WTC11 (cell line): ENCODE data around the gene TRIM49D1. TPM values are rescaled to one million over a fixed set of nuclear protein-coding genes. Genes with fewer than 3 reads are reported as not detected.
"Not testable (repeated sequence)": the region's sequence is repeated elsewhere in the genome, so short reads cannot be mapped to it uniquely, and the experiment has no call there.

Experiments used
- ATAC-seq: fragments of 200-7000 bp; cut with Tn5 transposase; 2 replicates; pipeline ENCODE4 v1.10.0; 2021; ENCODE audit warnings: mild to moderate bottlenecking, moderate library complexity
- Bru-seq: library from RNA; stranded (reverse); fragments of 400-500 nt; gene quantifications from one replicate; lab custom pipeline; 2021; lab: Mats Ljungman, UMichigan
- CTCF ChIA-PET: fragments of 300-600 bp; sonication (Branson Sonifier 250); formaldehyde crosslinking; loops from one replicate; lab custom pipeline; 2021; ENCODE audit warnings: antibody characterized with exemption; lab: Charles Lee
- POLR2A ChIA-PET: fragments of 350-600 bp; sonication (Branson Sonifier 250); formaldehyde crosslinking; loops from one replicate; lab custom pipeline; 2021; ENCODE audit warnings: antibody characterized with exemption; lab: Charles Lee
- DNase-seq: peaks from one replicate; pipeline ENCODE4 v3.0.0; 2021; ENCODE audit warnings: low spot score
- H3K27ac Mint-ChIP-seq: 2 replicates; pipeline ENCODE4 v1.8.0; 2021; ENCODE audit warnings: mixed read lengths
- H3K27me3 Mint-ChIP-seq: 2 replicates; pipeline ENCODE4 v1.8.0; 2021; ENCODE audit warnings: low read depth, mild to moderate bottlenecking, moderate library complexity, mixed read lengths
- H3K36me3 Mint-ChIP-seq: 2 replicates; pipeline ENCODE4 v1.8.0; 2021; ENCODE audit warnings: mixed read lengths
- H3K4me1 Mint-ChIP-seq: 2 replicates; pipeline ENCODE4 v1.8.0; 2022; ENCODE audit warnings: mixed read lengths
- H3K4me3 Mint-ChIP-seq: 2 replicates; pipeline ENCODE4 v1.8.0; 2021; ENCODE audit warnings: mild to moderate bottlenecking, moderate library complexity, mixed read lengths
- H3K9me3 Mint-ChIP-seq: 2 replicates; pipeline ENCODE4 v1.8.0; 2021; ENCODE audit warnings: mixed read lengths
- EMX1 ChIP-seq: fragments of 250-450 bp; sonication (Bioruptor Pico); IDR thresholded peaks from 2 replicates; pipeline ENCODE4 v1.8.0; 2021; ENCODE audit warnings: mild to moderate bottlenecking
- ESRRA ChIP-seq: sonication (generic); formaldehyde crosslinking; IDR thresholded peaks from 2 replicates; pipeline ENCODE4 v1.8.1; 2022; ENCODE audit warnings: mild to moderate bottlenecking, missing genetic modification reagents, borderline replicate concordance
- JUN ChIP-seq: sonication (generic); formaldehyde crosslinking; IDR thresholded peaks from 2 replicates; pipeline ENCODE4 v1.8.0; 2023; ENCODE audit warnings: mild to moderate bottlenecking, missing genetic modification reagents
- NFYB ChIP-seq: sonication (generic); formaldehyde crosslinking; conservative IDR thresholded peaks from 2 replicates; pipeline ENCODE4 v1.8.0; 2022; ENCODE audit warnings: low read depth, missing genetic modification reagents
- NR2C2 ChIP-seq: sonication (generic); formaldehyde crosslinking; IDR thresholded peaks from 2 replicates; pipeline ENCODE4 v1.8.0; 2022; ENCODE audit warnings: mild to moderate bottlenecking, missing genetic modification reagents
- OVOL2 ChIP-seq: fragments of 250-450 bp; sonication (Bioruptor Pico); IDR thresholded peaks from 2 replicates; pipeline ENCODE4 v1.9.0; 2021; ENCODE audit warnings: mild to moderate bottlenecking, borderline replicate concordance
- RELA ChIP-seq: sonication (generic); formaldehyde crosslinking; IDR thresholded peaks from 2 replicates; pipeline ENCODE4 v1.8.1; 2022; ENCODE audit warnings: missing genetic modification reagents, mild to moderate bottlenecking, borderline replicate concordance
- SP1 ChIP-seq: sonication (generic); formaldehyde crosslinking; conservative IDR thresholded peaks from 2 replicates; pipeline ENCODE4 v1.8.1; 2022; ENCODE audit warnings: missing genetic modification reagents
- TEAD1 ChIP-seq: sonication (generic); formaldehyde crosslinking; IDR thresholded peaks from 2 replicates; pipeline ENCODE4 v1.8.0; 2022; ENCODE audit warnings: mild to moderate bottlenecking, missing genetic modification reagents
- TEAD4 ChIP-seq: sonication (generic); formaldehyde crosslinking; IDR thresholded peaks from 2 replicates; pipeline ENCODE4 v1.8.0; 2022; ENCODE audit warnings: mild to moderate bottlenecking, missing genetic modification reagents
- TP53 ChIP-seq: sonication (generic); formaldehyde crosslinking; IDR thresholded peaks from 2 replicates; pipeline ENCODE4 v1.8.1; 2023; ENCODE audit warnings: mild to moderate bottlenecking, missing genetic modification reagents
- ZNF121 ChIP-seq: sonication (generic); formaldehyde crosslinking; IDR thresholded peaks from 2 replicates; pipeline ENCODE4 v1.8.0; 2023; ENCODE audit warnings: missing genetic modification reagents
- ZNF396 ChIP-seq: fragments of 250-450 bp; sonication (Bioruptor Pico); IDR thresholded peaks from 2 replicates; pipeline ENCODE4 v1.8.0; 2021; ENCODE audit warnings: mild to moderate bottlenecking, moderate library complexity, borderline replicate concordance
- ZNF416 ChIP-seq: fragments of 250-450 bp; sonication (Bioruptor Pico); IDR thresholded peaks from 2 replicates; pipeline ENCODE4 v1.9.0; 2021; ENCODE audit warnings: mild to moderate bottlenecking, inconsistent platforms
- ZNF423 ChIP-seq: fragments of 250-450 bp; sonication (Bioruptor Pico); IDR thresholded peaks from 2 replicates; pipeline ENCODE4 v2.1.2; 2022; ENCODE audit warnings: mild to moderate bottlenecking, moderate library complexity
- long read RNA-seq, 3 experiments: library from RNA in 1 of 3; library from capped mRNA in 1 of 3; library from polyadenylated mRNA in 1 of 3; unstranded in 2 of 3; stranded (forward) in 1 of 3; transcript quantifications; one replicate each; pipeline ENCODE4 v2.0.0, GENCODE V29; 2021
- total RNA-seq: library from RNA; stranded (reverse); gene quantifications from 3 replicates; pipeline ENCODE4 v1.2.3, GENCODE V29; 2021
- TF ChIP-seq, protein P1 (sequence below): sonication (generic); formaldehyde crosslinking; IDR thresholded peaks from 2 replicates; pipeline ENCODE4 v1.8.1; 2022; ENCODE audit warnings: low read depth, missing genetic modification reagents, borderline replicate concordance
- TF ChIP-seq, protein P2 (sequence below): sonication (generic); formaldehyde crosslinking; IDR thresholded peaks from 2 replicates; pipeline ENCODE4 v1.8.0; 2022; ENCODE audit warnings: mild to moderate bottlenecking, missing genetic modification reagents
- TF ChIP-seq, protein P3 (sequence below): fragments of 250-450 bp; sonication (Bioruptor Pico); IDR thresholded peaks from 2 replicates; pipeline ENCODE4 v1.9.0; 2021; ENCODE audit warnings: mild to moderate bottlenecking, borderline replicate concordance

TRIM49D1 gene, protein sequence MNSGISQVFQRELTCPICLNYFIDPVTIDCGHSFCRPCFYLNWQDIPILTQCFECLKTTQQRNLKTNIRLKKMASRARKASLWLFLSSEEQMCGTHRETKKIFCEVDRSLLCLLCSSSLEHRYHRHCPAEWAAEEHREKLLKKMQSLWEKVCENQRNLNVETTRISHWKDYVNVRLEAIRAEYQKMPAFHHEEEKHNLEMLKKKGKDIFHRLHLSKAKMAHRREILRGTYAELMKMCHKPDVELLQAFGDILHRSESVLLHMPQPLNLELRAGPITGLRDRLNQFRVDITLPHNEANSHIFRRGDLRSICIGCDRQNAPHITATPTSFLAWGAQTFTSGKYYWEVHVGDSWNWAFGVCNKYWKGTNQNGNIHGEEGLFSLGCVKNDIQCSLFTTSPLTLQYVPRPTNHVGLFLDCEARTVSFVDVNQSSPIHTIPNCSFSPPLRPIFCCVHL
- not detected in 3 replicates for total RNA-seq
- not detected for Bru-seq, nascent RNA
- long read RNA-seq, experiment 1, result 0 reads
- long read RNA-seq, experiment 2, result 0 reads
- long read RNA-seq, experiment 3, result 0 reads

DNA sequence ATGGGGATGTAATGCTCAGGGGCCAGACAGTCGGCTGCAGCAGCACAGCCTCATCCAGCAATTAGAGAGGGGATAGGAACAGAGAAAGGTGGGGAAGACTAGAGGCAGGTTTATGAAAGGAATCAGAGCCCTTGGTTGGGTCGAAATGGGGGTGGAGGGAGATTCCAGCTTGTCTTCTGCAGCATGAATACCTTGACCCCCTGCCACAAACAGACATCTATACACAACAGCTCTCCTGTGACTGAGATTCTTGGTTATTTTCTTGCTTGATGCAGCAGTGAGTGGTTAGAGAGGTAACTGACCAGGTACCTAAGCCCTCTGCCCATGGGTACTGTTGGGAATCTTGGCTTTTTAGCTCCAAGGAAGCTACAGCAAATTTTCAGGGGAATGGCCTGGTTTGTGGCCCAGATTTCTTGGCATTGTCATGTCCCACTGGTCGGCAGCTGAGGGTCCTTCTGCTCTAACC, at the start of gene TRIM49D1:
Gene TRIM49D1 (minus strand): TSS at position 51 of the 466 bp plus-strand sequence. CDS start 4,535 bp downstream, outside the sequence.
- DNase-seq (no peak), ATAC-seq (no peak; the same call in 1 of the 2 replicates)
- H3K9me3 Mint-ChIP-seq, result no peaks in the 10 kb centered on the region
- H3K27me3 Mint-ChIP-seq, result no peaks in the 10 kb centered on the region
- peaks cover 4% of the 10 kb centered on the region; the same call in 1 of the 2 replicates for H3K4me1 Mint-ChIP-seq
- CTCF ChIA-PET, result no interaction called here
- POLR2A ChIA-PET, result no interaction called here
- H3K36me3 Mint-ChIP-seq, result no peaks in the 10 kb centered on the region
- H3K27ac Mint-ChIP-seq, result no peak within 1 kb of the TSS; the same call in 1 of the 2 replicates
- no peak within 1 kb of the TSS for H3K4me3 Mint-ChIP-seq
- TF ChIP-seq RELA (CRISPR knock-in tag) (no peak), NFYB (CRISPR knock-in tag) (no peak), TP53 (CRISPR knock-in tag) (no peak), ZNF423 (CRISPR knock-in tag) (no peak), OVOL2 (CRISPR knock-in tag) (no peak), TEAD1 (CRISPR knock-in tag) (no peak), ZNF121 (no peak), NR2C2 (CRISPR knock-in tag) (no peak), SP1 (no peak), JUN (CRISPR knock-in tag) (no peak), ZNF416 (CRISPR knock-in tag) (no peak), ZNF396 (CRISPR knock-in tag) (no peak), TEAD4 (CRISPR knock-in tag) (no peak), EMX1 (CRISPR knock-in tag) (no peak), ESRRA (CRISPR knock-in tag) (no peak)
- TF ChIP-seq, protein P1, sequence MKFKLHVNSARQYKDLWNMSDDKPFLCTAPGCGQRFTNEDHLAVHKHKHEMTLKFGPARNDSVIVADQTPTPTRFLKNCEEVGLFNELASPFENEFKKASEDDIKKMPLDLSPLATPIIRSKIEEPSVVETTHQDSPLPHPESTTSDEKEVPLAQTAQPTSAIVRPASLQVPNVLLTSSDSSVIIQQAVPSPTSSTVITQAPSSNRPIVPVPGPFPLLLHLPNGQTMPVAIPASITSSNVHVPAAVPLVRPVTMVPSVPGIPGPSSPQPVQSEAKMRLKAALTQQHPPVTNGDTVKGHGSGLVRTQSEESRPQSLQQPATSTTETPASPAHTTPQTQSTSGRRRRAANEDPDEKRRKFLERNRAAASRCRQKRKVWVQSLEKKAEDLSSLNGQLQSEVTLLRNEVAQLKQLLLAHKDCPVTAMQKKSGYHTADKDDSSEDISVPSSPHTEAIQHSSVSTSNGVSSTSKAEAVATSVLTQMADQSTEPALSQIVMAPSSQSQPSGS (CRISPR knock-in tag), result no peak
- TF ChIP-seq, protein P2, sequence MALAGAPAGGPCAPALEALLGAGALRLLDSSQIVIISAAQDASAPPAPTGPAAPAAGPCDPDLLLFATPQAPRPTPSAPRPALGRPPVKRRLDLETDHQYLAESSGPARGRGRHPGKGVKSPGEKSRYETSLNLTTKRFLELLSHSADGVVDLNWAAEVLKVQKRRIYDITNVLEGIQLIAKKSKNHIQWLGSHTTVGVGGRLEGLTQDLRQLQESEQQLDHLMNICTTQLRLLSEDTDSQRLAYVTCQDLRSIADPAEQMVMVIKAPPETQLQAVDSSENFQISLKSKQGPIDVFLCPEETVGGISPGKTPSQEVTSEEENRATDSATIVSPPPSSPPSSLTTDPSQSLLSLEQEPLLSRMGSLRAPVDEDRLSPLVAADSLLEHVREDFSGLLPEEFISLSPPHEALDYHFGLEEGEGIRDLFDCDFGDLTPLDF (CRISPR knock-in tag), result no peak
- TF ChIP-seq, protein P3, sequence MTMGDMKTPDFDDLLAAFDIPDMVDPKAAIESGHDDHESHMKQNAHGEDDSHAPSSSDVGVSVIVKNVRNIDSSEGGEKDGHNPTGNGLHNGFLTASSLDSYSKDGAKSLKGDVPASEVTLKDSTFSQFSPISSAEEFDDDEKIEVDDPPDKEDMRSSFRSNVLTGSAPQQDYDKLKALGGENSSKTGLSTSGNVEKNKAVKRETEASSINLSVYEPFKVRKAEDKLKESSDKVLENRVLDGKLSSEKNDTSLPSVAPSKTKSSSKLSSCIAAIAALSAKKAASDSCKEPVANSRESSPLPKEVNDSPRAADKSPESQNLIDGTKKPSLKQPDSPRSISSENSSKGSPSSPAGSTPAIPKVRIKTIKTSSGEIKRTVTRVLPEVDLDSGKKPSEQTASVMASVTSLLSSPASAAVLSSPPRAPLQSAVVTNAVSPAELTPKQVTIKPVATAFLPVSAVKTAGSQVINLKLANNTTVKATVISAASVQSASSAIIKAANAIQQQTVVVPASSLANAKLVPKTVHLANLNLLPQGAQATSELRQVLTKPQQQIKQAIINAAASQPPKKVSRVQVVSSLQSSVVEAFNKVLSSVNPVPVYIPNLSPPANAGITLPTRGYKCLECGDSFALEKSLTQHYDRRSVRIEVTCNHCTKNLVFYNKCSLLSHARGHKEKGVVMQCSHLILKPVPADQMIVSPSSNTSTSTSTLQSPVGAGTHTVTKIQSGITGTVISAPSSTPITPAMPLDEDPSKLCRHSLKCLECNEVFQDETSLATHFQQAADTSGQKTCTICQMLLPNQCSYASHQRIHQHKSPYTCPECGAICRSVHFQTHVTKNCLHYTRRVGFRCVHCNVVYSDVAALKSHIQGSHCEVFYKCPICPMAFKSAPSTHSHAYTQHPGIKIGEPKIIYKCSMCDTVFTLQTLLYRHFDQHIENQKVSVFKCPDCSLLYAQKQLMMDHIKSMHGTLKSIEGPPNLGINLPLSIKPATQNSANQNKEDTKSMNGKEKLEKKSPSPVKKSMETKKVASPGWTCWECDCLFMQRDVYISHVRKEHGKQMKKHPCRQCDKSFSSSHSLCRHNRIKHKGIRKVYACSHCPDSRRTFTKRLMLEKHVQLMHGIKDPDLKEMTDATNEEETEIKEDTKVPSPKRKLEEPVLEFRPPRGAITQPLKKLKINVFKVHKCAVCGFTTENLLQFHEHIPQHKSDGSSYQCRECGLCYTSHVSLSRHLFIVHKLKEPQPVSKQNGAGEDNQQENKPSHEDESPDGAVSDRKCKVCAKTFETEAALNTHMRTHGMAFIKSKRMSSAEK (CRISPR knock-in tag), result no peak

DNA sequence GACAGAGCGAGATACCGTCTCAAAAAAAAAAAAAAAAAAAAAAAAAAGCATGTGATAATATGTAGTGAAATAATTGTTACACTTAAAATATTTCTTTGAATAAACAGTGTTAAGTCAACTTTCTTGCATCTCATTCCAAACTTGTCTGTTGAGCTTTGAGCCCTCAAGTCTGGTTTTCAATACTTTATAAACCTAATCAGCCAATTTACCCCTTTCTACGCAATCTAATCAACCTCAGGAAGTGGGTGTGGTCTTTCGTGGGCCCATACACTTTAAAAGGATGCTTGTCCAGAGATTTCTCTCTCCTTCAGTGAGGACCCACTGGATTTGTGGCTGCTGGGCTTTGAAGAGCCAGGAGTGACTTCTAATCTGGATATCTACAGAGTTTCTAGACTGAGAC, 43.7 kb upstream of the TRIM49D1 start, which contains the start of gene TRIM64:
Gene TRIM64 (plus strand): TSS at position 301 of the 400 bp plus-strand sequence. CDS start 2,467 bp downstream, outside the sequence.
- H3K27me3 Mint-ChIP-seq, H3K4me3 Mint-ChIP-seq, H3K4me1 Mint-ChIP-seq, H3K9me3 Mint-ChIP-seq, DNase-seq, CTCF ChIA-PET, POLR2A ChIA-PET, ATAC-seq, H3K36me3 Mint-ChIP-seq, H3K27ac Mint-ChIP-seq: not testable (repeated sequence)

DNA sequence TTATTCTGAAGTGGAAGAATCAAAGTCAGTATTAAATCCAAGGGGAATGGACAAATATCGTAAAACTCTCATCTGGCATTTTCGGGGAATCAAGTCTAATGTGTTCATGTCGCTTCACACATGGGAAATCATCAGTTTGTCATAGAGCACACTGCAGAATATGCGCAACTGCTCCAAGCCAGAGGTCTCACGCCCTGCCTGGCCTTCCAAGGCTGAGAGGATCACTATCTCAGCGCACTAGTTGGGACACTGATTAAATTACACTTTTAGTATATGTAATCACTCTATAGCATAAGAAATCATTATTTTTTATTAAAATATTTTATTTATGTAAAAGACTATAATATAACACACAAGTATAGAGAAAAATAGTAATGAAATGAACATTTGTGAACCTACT, 38.8 kb upstream of the TRIM49D1 start:
- ATAC-seq, CTCF ChIA-PET, H3K36me3 Mint-ChIP-seq, H3K27me3 Mint-ChIP-seq, H3K9me3 Mint-ChIP-seq, H3K27ac Mint-ChIP-seq, H3K4me3 Mint-ChIP-seq, DNase-seq, H3K4me1 Mint-ChIP-seq, POLR2A ChIA-PET: not testable (repeated sequence)

DNA sequence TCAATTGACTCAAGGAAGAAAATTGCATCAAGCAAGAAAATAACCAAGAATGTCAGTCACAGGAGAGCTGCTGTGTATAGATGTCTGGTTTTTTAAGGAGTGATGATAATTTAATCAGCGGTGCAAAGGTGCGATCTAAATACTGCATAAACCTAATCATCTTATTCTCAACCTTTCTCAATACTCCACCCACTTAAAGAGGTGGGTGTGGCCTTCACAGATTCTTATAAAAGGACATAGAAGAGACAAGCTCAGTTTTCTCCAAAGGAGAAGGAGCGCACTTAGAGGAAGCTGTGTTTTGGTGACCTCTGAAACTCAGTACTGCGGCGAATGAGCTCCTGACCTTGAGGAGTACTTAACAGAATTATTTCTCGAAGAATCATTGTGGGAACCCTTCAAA, 1.7 kb upstream of the TRIM49D1 start, which contains the start of gene TRIM49D2:
Gene TRIM49D2 (plus strand): TSS at position 301 of the 400 bp plus-strand sequence. CDS start 2,698 bp downstream, outside the sequence.
- H3K9me3 Mint-ChIP-seq, DNase-seq, H3K36me3 Mint-ChIP-seq, H3K4me1 Mint-ChIP-seq, POLR2A ChIA-PET, H3K27ac Mint-ChIP-seq, CTCF ChIA-PET, H3K4me3 Mint-ChIP-seq, H3K27me3 Mint-ChIP-seq, ATAC-seq: not testable (repeated sequence)

DNA sequence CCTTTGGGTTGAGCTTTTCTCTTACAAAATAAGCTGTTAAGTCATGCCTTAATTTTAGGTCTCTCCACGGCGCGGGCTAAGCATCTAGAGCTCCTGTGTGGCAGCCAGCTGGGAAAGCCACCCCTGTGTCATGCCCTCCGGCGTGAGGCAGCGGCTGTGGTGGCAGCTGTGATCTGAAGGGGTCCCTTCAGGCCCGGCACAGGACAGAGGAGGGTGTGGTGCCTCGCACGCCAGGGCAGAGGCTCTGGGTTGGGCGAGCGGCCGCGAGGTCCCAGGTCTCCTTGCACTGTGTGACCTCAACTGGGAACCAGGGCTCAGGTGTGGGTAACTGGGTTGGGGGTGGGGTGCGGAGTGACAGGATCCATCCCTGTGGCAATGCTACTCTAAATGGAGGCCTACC, 21.2 kb downstream of the TRIM49D1 start:
- CTCF ChIA-PET, H3K4me1 Mint-ChIP-seq, POLR2A ChIA-PET, H3K4me3 Mint-ChIP-seq, H3K27ac Mint-ChIP-seq, H3K36me3 Mint-ChIP-seq, H3K9me3 Mint-ChIP-seq, DNase-seq, ATAC-seq, H3K27me3 Mint-ChIP-seq: not testable (repeated sequence)
